Activated T-helper 1 cell treated with anti-CD3 and anti-CD28 coated beads, Interleukin-2, amount 50 U/mL, for 16 hours (primary cell): ENCODE results near the gene FAM186B.

Experiments
- DNase-seq, 2 donors: peaks; one replicate each; pipeline ENCODE4 v3.0.0-alpha.2; 2020; ENCODE audit warnings: low read depth in 1 of 2, low spot score in 1 of 2

Gene FAM186B

DNA sequence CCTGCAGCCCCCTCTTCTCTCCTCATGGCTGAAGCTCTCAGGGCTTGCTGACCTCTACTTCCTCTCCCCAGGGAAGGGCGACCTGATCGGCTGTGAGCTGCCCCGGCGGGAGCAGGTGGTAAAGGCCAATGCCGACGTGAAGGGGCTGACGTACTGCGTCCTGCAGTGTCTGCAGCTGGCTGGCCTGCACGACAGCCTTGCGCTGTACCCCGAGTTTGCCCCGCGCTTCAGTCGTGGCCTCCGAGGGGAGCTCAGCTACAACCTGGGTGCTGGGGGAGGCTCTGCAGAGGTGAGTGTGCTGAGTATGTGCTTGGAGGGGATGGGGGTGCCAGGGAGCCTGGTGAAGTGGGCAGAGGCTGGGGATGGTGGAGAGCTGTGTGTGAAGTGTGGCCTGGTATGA is 51.2 kb downstream of the FAM186B start:
- DNase-seq, result no peak

GRCh38 chr12:49553512-49554088 is 51.8 kb downstream of the FAM186B start:
- no peak for DNase-seq

DNA sequence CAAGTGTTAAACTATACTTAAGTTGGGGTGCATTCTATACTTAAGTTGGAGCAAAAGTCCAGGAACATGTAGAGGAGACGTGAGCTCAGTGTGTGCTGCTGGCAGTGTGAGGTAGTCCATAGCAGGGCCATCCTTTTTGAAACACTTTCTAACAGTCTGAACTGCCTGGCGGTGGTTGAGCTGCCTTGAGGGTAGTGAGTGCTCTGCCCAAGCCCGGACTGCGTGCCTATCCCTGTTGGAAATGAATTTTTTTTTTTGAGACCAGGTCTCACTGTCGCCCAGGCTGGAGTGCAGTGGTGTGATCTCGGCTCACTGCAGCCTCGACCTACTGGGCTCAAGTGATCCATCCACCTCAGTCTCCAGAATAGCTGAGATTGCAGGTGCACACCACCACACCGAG is 52.5 kb downstream of the FAM186B start:
- DNase-seq, result no peak

DNA sequence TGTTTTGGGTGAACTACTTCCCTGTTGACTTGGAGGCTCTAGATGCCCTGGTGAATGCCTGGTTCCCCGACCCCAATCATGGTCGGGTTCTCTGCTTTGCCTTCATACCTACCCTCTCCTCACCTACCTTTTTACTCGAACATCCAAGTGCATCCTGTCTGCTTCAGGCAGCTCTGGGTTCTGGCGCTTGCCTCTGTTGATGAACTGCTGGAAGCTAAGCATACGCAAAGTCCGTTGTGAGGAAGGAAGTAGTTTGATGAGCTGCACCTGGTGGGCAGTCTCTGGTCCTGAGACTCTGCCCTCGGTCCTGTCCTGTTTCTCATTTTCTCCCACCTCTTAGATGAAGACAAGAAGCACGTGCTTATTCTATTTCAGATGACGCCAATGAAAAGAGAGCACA is 53.0 kb downstream of the FAM186B start:
- DNase-seq, result no peak

- no peak for DNase-seq
Observed at GRCh38 chr12:49552014-49552413, 53.4 kb downstream of the FAM186B start.

DNA sequence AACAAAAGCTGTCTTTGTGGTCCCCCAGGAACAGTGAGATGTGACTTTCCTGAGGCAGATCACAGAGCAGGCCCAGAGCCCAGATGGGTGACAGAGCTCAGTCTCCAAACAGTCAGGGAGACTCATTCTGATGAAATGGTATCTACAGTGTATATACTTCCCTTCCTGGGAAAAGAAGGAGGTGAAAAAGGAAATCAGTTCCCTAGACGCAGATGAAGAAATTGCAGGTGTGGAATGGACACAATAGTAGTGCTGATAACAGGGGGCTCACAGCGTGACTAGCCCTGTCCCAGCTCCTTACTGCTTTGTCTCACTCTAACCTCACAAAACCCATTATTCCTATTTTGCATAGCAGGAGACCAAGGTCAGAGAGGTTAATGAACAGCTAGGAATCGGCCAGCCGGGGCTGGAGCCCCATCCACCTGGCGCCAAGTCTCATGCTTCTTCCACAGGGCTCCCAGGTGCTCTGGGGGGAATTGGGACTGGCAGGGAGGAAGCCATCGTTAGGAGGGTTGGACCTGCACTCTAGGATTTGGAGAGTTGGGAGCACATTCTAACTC is 54.7 kb downstream of the FAM186B start:
- DNase-seq, result no peak

GRCh38 chr12:49549735-49550692 is 55.4 kb downstream of the FAM186B start:
- DNase-seq, result no peak

DNA sequence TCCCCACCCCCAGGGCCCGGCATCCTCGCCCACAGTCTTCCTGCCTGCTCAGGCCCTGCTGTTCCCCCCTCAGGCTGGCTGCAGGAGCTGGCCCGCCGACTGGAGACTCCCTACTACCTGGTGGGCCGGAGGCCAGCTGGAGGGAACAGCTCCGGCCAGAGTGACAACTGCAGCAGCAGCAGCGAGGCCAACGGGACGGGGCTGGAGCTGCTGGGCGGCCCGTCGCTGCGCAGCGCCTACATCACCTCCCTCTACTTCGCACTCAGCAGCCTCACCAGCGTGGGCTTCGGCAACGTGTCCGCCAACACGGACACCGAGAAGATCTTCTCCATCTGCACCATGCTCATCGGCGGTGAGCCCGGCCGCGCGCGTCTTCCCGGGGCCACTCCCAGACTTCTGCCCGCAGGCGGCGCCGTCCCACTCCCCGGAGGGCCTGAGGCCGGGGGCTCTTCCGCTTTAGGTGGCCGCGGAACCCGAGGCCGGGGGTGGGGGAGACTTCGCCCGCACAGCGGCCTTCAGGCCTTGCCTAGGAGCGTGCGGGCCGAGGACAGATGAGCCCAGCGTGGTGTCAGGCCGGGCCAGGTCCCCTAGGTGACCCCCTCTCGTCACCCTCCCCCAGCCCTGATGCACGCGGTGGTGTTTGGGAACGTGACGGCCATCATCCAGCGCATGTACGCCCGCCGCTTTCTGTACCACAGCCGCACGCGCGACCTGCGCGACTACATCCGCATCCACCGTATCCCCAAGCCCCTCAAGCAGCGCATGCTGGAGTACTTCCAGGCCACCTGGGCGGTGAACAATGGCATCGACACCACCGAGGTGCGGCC is 56.4 kb downstream of the FAM186B start:
- DNase-seq, result no peak

DNA sequence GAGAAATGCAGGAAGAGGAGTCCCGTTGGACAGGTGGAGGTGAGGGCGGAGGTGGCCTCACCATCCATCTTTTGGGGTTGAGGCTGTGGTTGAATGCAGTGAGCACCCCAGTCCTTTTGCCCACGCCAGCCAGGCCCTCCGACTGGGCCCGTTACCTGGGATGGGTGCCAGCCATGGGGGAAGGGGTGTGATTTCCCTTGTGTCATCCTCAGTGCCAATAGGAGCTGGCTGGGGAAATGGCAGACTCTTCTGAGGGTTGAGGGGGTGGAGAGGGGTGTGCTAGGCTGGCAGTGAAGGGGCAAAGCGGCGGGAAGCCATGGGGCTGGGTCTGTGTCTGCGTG is 57.0 kb downstream of the FAM186B start:
- DNase-seq, result no peak

GRCh38 chr12:49547090-49547690 is 58.2 kb downstream of the FAM186B start:
- DNase-seq, result no peak

DNA sequence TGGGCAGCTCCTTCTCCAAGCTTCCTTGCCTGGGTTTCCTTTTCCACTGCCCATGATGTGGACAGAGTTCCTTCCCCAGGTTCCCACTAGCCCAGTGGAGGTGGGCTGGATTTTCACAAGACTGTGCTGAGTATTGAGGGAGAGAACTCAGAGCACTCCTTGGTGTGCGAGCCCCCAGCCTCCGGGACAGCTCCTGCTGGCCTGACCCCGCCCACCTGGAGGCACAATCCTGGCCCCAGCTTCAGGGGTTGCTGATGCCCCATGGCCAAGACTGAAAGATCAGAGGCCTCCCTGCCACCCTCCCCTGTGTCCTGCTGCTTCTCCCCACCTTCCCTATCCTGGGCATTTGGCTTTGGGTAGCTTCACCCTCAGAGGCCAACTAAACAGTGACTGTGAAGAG is 59.0 kb downstream of the FAM186B start:
- no peak for DNase-seq

GRCh38 chr12:49545815-49546214 is 59.6 kb downstream of the FAM186B start:
- no peak for DNase-seq

GRCh38 chr12:49543914-49544815 is 61.3 kb downstream of the FAM186B start:
- DNase-seq, result no peak

- DNase-seq, result no peak
Observed at GRCh38 chr12:49543221-49543913, 62.1 kb downstream of the FAM186B start.

DNA sequence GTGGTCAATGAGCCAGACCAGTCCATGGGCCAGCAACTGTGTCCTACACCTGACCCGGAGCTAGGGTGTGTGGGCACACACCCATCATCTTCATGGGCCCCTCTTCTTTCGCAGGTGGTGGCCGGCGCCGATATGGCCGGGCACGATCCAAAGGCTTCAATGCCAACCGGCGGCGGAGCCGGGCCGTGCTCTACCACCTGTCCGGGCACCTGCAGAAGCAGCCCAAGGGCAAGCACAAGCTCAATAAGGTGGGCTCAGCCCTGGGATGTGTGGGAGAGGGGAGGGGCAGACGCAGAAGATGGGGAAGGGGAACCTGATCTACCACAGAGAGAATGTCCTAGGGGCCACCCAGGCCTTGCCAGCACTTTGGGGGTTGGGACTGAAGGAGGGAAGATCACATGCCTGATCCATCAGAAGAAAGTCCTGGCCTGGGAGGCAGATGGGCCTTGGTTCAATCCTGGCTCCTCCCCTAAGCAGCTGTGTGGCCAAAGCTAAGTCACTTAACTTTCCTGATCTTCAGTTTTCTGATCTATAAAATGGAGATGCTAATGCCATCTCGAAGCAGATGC is 62.8 kb downstream of the FAM186B start:
- DNase-seq, result no peak

DNA sequence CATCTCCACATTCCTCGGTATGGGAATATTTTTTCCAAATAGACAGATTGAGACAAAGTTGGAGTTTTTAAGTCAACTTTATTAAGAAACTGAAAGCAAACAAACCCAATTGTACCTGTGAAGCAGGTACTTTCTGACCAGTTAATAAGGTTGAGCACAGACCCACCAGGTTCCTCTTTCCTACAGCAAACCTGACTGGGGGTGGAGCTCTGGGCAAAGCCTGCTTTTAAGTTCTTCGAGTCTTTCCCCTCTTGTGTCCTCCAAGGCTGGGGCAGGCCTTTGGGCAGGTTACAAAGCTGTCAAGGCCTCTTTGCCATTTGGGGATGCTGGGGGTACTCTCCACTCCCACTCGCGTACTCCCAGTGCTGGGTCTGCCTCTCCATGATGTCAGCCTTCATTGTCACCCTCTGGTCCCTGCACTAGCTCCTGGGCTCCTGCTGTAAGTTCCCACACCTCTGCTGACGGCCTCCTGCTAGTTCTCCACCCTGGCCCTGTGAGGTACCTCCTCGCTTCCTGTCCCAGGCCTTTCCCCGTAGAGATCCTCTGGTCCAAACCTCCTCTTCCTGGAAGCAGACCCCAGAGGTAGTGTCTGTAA is 63.4 kb downstream of the FAM186B start:
- no peak for DNase-seq

GRCh38 chr12:49541140-49541861 is 64.1 kb downstream of the FAM186B start:
- DNase-seq, result no peak
